HG02763 (cell line): ENCODE data around the gene AUTS2.

Experiments used
- ATAC-seq: cut with Tn5 transposase; IDR thresholded peaks from one replicate; pipeline ENCODE4 v1.9.1; 2021; ENCODE audit warnings: mild to moderate bottlenecking, moderate library complexity; ENCODE audit not compliant: unreplicated experiment

The AUTS2 gene

GRCh38 chr7:70383066-70383782 lies 784.9 kb downstream of the AUTS2 start:
- no peak for ATAC-seq

GRCh38 chr7:70384024-70384423 lies 785.7 kb downstream of the AUTS2 start:
- no peak for ATAC-seq

GRCh38 chr7:70384891-70385290 lies 786.6 kb downstream of the AUTS2 start:
- no peak for ATAC-seq

- ATAC-seq: no peak
Observed at GRCh38 chr7:70387217-70387616, 788.9 kb downstream of the AUTS2 start.

GRCh38 chr7:70389531-70390151 lies 791.4 kb downstream of the AUTS2 start:
- ATAC-seq: no peak

GRCh38 chr7:70390251-70390650 lies 792.0 kb downstream of the AUTS2 start:
- ATAC-seq: no peak

- ATAC-seq: no peak
Observed at GRCh38 chr7:70392256-70392876, 794.1 kb downstream of the AUTS2 start.

- ATAC-seq: no peak
Observed at GRCh38 chr7:70392877-70393435, 794.7 kb downstream of the AUTS2 start.

GRCh38 chr7:70393956-70394355 lies 795.7 kb downstream of the AUTS2 start:
- no peak for ATAC-seq

- no peak for ATAC-seq
Observed at GRCh38 chr7:70400829-70401380, 802.6 kb downstream of the AUTS2 start.

GRCh38 chr7:70402069-70402468 lies 803.8 kb downstream of the AUTS2 start:
- ATAC-seq: no peak

GRCh38 chr7:70405241-70405640 lies 807.0 kb downstream of the AUTS2 start:
- no peak for ATAC-seq

GRCh38 chr7:70406186-70406949 lies 808.1 kb downstream of the AUTS2 start:
- ATAC-seq: no peak

GRCh38 chr7:70406950-70407209 lies 808.6 kb downstream of the AUTS2 start:
- ATAC-seq: no peak

GRCh38 chr7:70408477-70408876 lies 810.2 kb downstream of the AUTS2 start:
- no peak for ATAC-seq

GRCh38 chr7:70408891-70409290 lies 810.6 kb downstream of the AUTS2 start:
- ATAC-seq: no peak

- ATAC-seq: no peak
Observed at GRCh38 chr7:70410134-70410750, 812.0 kb downstream of the AUTS2 start.

GRCh38 chr7:70414368-70414767 lies 816.1 kb downstream of the AUTS2 start:
- no peak for ATAC-seq

- peak; percentile 53 for ATAC-seq
Observed at GRCh38 chr7:70415179-70415972, 817.1 kb downstream of the AUTS2 start.
